ENCODE measurements around the gene CTLA4.

DNA sequence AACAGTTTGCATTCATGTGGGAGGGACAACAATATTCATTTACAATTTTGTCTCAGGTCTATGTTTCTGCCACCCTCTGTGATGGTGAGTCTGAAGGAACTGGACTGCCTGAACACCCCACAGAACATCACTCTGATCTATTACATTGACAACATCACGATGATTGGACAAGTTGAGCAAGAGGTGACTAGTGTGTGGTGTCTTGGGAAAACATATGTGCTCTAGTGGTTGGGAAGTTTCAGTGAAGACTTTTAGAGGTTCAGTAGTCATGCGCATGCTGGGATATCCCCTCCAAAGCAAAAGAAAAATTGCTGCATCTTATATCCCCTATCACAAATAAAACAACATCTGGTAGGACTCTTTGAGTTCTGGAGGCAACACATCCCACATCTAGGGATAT lies 18.6 kb upstream of the CTLA4 start:
- no peak for TF ChIP-seq POLR2AphosphoS5 (IDR thresholded peaks at IDR 0.05)
- TF ChIP-seq, protein P1, sequence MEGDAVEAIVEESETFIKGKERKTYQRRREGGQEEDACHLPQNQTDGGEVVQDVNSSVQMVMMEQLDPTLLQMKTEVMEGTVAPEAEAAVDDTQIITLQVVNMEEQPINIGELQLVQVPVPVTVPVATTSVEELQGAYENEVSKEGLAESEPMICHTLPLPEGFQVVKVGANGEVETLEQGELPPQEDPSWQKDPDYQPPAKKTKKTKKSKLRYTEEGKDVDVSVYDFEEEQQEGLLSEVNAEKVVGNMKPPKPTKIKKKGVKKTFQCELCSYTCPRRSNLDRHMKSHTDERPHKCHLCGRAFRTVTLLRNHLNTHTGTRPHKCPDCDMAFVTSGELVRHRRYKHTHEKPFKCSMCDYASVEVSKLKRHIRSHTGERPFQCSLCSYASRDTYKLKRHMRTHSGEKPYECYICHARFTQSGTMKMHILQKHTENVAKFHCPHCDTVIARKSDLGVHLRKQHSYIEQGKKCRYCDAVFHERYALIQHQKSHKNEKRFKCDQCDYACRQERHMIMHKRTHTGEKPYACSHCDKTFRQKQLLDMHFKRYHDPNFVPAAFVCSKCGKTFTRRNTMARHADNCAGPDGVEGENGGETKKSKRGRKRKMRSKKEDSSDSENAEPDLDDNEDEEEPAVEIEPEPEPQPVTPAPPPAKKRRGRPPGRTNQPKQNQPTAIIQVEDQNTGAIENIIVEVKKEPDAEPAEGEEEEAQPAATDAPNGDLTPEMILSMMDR (IDR thresholded peaks at IDR 0.05), result no peak
